VCaP (cell line): Measurements from ENCODE around the gene OSBPL3.

Experiments
- H3K27ac ChIP-seq: fragments of 450-650 bp; 2 replicates; pipeline ENCODE4 v1.5.1; 2017
- TF ChIP-seq, protein P1 (sequence below): fragments of 450-650 bp; conservative IDR thresholded peaks from 2 replicates; pipeline ENCODE4 v1.5.1; 2017; ENCODE audit warnings: mild to moderate bottlenecking, moderate library complexity

Gene OSBPL3

DNA sequence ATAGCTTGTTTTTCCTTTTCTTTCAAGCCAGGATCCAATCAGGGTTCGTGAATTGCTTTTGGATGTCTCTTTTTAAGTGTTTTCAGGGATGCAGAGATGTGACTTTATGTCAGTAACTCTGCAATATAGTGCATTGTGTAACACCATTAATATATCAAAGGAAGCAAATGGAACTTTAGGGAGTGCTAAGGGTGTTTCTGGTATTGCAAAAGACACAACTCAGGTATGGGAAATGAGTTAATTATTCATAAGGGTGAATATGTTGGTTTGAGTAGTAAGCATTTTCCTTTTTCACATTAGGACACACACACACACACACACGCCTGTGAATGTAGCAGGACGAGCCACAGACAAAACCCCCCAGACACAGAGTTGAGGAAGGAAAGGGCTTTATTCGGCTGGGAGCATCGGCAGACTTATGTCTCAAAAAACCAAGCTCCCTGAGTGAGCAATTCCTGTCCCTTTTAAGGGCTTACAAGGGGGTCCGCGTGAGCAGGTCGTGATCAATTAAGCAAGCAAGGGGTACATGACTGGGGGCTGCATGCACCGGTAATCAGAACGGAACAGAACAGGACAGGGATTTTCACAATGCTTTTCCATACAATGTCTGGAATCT lies 190.9 kb downstream of the OSBPL3 start:
- TF ChIP-seq, protein P1, sequence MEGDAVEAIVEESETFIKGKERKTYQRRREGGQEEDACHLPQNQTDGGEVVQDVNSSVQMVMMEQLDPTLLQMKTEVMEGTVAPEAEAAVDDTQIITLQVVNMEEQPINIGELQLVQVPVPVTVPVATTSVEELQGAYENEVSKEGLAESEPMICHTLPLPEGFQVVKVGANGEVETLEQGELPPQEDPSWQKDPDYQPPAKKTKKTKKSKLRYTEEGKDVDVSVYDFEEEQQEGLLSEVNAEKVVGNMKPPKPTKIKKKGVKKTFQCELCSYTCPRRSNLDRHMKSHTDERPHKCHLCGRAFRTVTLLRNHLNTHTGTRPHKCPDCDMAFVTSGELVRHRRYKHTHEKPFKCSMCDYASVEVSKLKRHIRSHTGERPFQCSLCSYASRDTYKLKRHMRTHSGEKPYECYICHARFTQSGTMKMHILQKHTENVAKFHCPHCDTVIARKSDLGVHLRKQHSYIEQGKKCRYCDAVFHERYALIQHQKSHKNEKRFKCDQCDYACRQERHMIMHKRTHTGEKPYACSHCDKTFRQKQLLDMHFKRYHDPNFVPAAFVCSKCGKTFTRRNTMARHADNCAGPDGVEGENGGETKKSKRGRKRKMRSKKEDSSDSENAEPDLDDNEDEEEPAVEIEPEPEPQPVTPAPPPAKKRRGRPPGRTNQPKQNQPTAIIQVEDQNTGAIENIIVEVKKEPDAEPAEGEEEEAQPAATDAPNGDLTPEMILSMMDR: no peak
- H3K27ac ChIP-seq: no peak overlapping the region

DNA sequence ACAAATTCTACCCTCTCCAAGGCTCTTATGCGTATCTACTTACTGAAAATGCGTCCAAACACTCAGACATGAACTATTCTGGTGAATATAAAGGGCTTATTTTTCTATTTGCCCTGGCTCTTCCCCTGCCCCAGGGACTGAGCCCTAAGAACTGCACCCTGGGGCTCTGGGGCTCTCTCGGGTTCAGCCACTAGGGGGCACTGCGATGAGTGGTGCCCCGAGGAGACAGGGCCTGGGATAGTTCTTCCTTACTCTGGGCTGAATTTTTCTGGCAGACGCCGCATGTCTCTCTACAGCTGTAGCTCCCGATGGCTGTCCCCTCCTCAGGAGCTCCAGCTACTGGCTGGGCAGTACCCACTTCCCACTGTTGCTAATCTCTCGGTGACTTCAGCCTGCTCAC lies 191.9 kb downstream of the OSBPL3 start:
- TF ChIP-seq, protein P1: peak; percentile 27
- H3K27ac ChIP-seq: no peak overlapping the region

DNA sequence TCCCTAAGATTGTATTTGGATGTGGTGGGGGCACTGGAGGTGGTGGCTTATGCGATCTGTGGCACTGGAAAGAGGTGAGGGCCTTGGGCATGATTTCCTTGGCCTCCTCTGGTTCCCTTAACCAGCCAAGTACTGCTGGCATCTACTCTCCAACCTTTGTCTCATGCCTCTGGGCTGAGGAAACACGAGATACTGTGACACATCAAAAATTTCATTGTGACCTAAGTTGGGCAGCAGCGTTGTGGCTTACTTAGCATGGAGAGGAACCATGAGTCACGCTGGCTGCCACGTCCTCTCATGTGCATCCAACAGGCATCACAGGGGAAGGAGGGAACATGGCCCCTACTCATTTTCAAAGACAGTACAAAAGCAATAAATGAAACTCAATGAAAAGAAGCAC lies 193.0 kb downstream of the OSBPL3 start:
- TF ChIP-seq, protein P1: no peak

DNA sequence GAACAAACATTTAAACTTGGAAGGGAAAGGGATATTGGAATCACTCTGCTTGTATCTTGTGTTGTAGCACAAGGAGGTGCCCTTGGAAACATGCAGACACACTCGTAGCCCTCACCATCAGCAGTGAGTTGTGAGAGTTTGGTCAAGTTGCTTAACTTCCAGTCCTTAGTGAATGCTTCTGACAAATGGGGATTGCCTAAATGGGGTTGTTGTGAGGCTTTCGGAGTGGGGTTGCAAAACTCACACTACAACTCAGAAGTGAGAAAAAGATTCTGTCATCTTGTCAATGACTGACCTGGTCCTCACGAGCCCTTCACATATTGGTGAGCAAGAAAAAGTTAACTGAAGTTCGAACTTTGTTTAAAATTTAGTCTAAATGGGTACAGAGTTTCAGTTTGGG lies 193.7 kb downstream of the OSBPL3 start:
- no peak overlapping the region for H3K27ac ChIP-seq
- TF ChIP-seq, protein P1: no peak

More for the DNA sequence above, 193.0 kb downstream of the OSBPL3 start:
- no peak overlapping the region for H3K27ac ChIP-seq

DNA sequence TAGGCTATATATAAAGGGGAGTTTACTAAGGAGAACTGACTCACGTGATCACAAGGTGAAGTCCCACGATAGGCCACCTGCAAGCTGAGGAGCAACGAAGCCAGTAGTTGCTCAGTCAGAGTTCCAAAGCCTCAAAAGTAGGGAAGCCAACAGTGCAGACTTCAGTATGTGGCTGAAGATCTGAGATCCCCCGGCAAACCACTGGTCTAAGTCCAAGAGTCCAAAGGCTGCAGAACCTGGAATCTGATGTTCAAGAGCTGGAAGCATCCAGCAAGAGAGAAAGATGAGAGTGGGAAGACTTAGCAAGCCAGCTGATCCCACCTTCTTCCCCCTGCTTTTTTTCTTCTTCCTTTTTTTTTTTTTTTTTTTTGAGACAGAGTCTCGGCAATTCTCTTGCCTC lies 195.7 kb downstream of the OSBPL3 start:
- H3K27ac ChIP-seq: no peak overlapping the region
- TF ChIP-seq, protein P1: no peak

DNA sequence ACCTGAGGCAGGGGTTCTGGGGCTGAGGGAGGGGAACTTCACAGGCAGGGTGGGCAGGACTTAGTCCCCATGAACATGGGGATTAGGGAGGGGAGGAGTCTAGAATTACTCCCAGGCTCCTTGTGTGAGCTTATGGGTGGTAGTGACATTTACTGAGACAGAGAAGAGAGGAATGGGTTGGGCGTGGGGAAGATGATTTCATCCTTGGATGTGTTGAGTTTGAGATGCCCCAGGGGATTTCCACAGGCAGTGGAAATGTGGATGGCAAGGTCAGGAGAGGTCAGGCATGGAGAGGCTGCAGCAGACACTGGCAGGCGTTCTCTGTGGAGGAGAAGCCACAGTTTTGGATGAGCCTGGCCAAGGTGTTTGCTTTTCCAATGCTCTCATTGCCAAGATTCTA lies 196.3 kb downstream of the OSBPL3 start:
- TF ChIP-seq, protein P1: no peak
- H3K27ac ChIP-seq: no peak overlapping the region

DNA sequence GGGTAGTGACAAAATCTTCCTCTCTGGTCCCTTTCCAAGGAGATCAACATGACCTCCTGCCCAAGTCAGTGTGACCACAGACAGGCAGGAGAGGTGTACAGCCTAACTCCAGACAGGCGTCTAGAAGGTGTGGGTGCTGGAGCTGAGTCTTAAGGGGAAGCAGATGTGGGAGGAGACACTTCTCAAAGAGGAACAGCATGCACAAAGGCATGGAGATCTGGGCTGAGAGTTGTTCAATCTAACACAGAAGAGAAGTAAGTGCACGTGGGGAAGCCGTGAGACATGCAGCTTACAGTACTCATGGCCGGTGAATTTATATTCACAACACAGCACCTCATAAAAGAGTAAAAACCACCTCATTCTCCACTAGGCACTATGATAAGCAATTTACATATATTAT lies 198.9 kb downstream of the OSBPL3 start:
- H3K27ac ChIP-seq: no peak overlapping the region
- TF ChIP-seq, protein P1: no peak

DNA sequence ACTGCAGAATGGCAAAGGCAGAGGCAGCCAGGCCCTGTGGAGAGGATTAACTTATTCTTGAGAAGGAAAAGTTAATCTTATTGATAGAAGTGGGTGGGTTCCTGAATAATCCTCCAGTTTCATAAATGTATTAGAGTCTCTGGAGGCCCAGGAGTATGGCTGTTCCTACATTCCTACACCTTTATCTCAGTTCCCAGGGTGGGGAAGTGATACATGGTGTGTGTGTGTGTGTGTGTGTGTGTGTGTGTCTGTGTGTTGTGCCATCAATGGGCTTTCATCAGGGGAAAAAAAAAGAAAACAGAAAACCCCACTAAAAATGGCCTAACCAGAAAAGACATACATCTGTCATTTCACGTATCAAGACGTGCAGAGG lies 200.7 kb downstream of the OSBPL3 start:
- H3K27ac ChIP-seq: no peak overlapping the region
- TF ChIP-seq, protein P1: no peak
